Muscle of back (tissue), 11 donors: ENCODE measurements around the gene NIPA2. TPM values are rescaled to one million over a fixed set of nuclear protein-coding genes. Genes with fewer than 3 reads are reported as not detected.

Experiments
- DNase-seq, 3 donors: peaks; one replicate each; pipeline versions ENCODE4 v3.0.0 to v3.0.0-alpha.2; 2013
- polyA plus RNA-seq, 10 donors: library from polyadenylated mRNA; unstranded; fragments of 120-200 nt; gene quantifications; one replicate each; pipeline ENCODE4 v1.2.1, GENCODE V29; 2013; ENCODE audit not compliant: insufficient read length in 10 of 10

Gene NIPA2
- polyA plus RNA-seq, 10 donors: 37.5 to 47.1 (median 41.5) TPM

- DNase-seq: no peak
Observed at GRCh38 chr15:22902046-22902445, 63.6 kb downstream of the NIPA2 start.

GRCh38 chr15:22902578-22902977 is 64.1 kb downstream of the NIPA2 start:
- no peak for DNase-seq

- no peak for DNase-seq
Observed at GRCh38 chr15:22902981-22903380, 64.5 kb downstream of the NIPA2 start.

- no peak for DNase-seq
Observed at GRCh38 chr15:22903427-22903826, 65.0 kb downstream of the NIPA2 start.

GRCh38 chr15:22903961-22904534 is 65.6 kb downstream of the NIPA2 start:
- no peak for DNase-seq

GRCh38 chr15:22904736-22905135 is 66.3 kb downstream of the NIPA2 start:
- DNase-seq: no peak

GRCh38 chr15:22907161-22907950 is 68.9 kb downstream of the NIPA2 start:
- no peak for DNase-seq

- DNase-seq: no peak
Observed at GRCh38 chr15:22908830-22909229, 70.4 kb downstream of the NIPA2 start.

- no peak for DNase-seq
Observed at GRCh38 chr15:22911306-22911705, 72.8 kb downstream of the NIPA2 start.

GRCh38 chr15:22912256-22912655 is 73.8 kb downstream of the NIPA2 start:
- DNase-seq: no peak

- no peak for DNase-seq
Observed at GRCh38 chr15:22913646-22914380, 75.3 kb downstream of the NIPA2 start.

GRCh38 chr15:22915866-22916515 is 77.5 kb downstream of the NIPA2 start:
- no peak for DNase-seq

- no peak for DNase-seq
Observed at GRCh38 chr15:22916606-22917350, 78.3 kb downstream of the NIPA2 start.

GRCh38 chr15:22917556-22917955 is 79.1 kb downstream of the NIPA2 start:
- DNase-seq: no peak

Other genes starting within 250 kb of the NIPA2 start
- 1 to 10 TPM; 5.2 to 8.8 (median 7.1) TPM for gene NIPA1, start 52.0 kb upstream of the NIPA2 start, polyA plus RNA-seq
- gene CYFIP1, start 141.7 kb downstream of the NIPA2 start, polyA plus RNA-seq: 10 to 100 TPM; 48.3 to 70.1 (median 55.6) TPM
- gene TUBGCP5, start 200.9 kb downstream of the NIPA2 start, polyA plus RNA-seq: 10 to 100 TPM in 9 of 10 donors, 1 to 10 TPM in 1; 9.2 to 25.9 (median 15.7) TPM